Erythroblast (primary cell): ENCODE measurements around the gene ZNF277.

Source experiments
- GATA1 ChIP-seq: IDR thresholded peaks from 2 replicates; pipeline ENCODE4 v1.6.1; 2011; ENCODE audit warnings: low read depth, mild to moderate bottlenecking, control low read depth, low read length, moderate library complexity
- POLR2A ChIP-seq: IDR thresholded peaks from 2 replicates; pipeline ENCODE4 v1.6.1; 2011; ENCODE audit warnings: mild to moderate bottlenecking, low read length

- TF ChIP-seq POLR2A (no peak), GATA1 (no peak)
Observed at GRCh38 chr7:112308974-112309373, 102.5 kb downstream of the ZNF277 start.
